Activated T-helper 17 cell treated with anti-CD3 and anti-CD28 coated beads, Interleukin-2, amount 50 U/mL, for 72 hours (primary cell): ENCODE data around the gene GGT5. TPM values are rescaled to one million over a fixed set of nuclear protein-coding genes. Genes with fewer than 3 reads are reported as not detected.

Source experiments
- total RNA-seq, 2 donors: library from RNA; stranded (reverse); gene quantifications; one replicate each; pipeline ENCODE4 v1.2.3, GENCODE V29; 2022

The GGT5 gene
- total RNA-seq, 2 donors from 2014 or later = 0.19 TPM; not detected in 1

Other genes starting within 250 kb of the GGT5 start
- gene GSTT4, start 239.6 kb downstream of the GGT5 start, total RNA-seq = not detected
- 10 to 100 TPM; 98.0 to 99.4 TPM for gene CABIN1, start 233.8 kb downstream of the GGT5 start, total RNA-seq
- gene SUSD2, start 63.6 kb downstream of the GGT5 start, total RNA-seq = 1 to 10 TPM in 1 of 2 donors, under 1 TPM in 1; 0.66 to 1.5 TPM
- gene SPECC1L, start 25.7 kb upstream of the GGT5 start, total RNA-seq = 10 to 100 TPM; 25.7 to 42.2 TPM
- 10 to 100 TPM; 25.9 to 47.8 TPM for gene ADORA2A, start 182.5 kb upstream of the GGT5 start, total RNA-seq